Prostate gland (tissue), 2 donors: ENCODE data around the gene CFAP68.

Experiments
- CTCF ChIP-seq, 4 experiments: fragments of 200-600 bp in 2 of 4; fragments of 450-650 bp in 2 of 4; sonication (generic) in 2 of 4; IDR thresholded peaks; 1 replicate in 3 of 4; 2 replicates in 1 of 4; pipeline ENCODE4 v1.5.1; 2016 to 2019; ENCODE audit warnings: antibody characterized with exemption in 4 of 4, mild to moderate bottlenecking in 2 of 4, moderate library complexity in 2 of 4
- POLR2A ChIP-seq: fragments of 450-650 bp; IDR thresholded peaks from one replicate; pipeline ENCODE4 v1.6.1; 2016; ENCODE audit warnings: antibody characterized with exemption, mild to moderate bottlenecking
- POLR2AphosphoS5 ChIP-seq: sonication (generic); formaldehyde crosslinking; IDR thresholded peaks from one replicate; pipeline ENCODE4 v1.6.1; 2017; ENCODE audit warnings: antibody characterized with exemption

- TF ChIP-seq CTCF (IDR thresholded peaks at IDR 0.05): no peak
- no peak for TF ChIP-seq POLR2AphosphoS5
- TF ChIP-seq POLR2A: no peak
Measured at GRCh38 chr11:111871693-111872161, 7.6 kb upstream of the CFAP68 start.
